NB4 (cell line): ENCODE measurements around the gene TRAPPC2.

Source experiments
- CTCF ChIP-seq: IDR thresholded peaks from one replicate; pipeline ENCODE4 v1.5.1; 2012; ENCODE audit warnings: low read depth, low read length
- MAX ChIP-seq: IDR thresholded peaks from 2 replicates; pipeline ENCODE4 v1.6.1; 2011; ENCODE audit warnings: low read depth, low read length

GRCh38 chrX:13693341-13693961 lies 41.0 kb downstream of the TRAPPC2 start:
- no peak for TF ChIP-seq CTCF
- no peak for TF ChIP-seq MAX
